A375 (cell line): ENCODE measurements around the gene YES1. TPM values are rescaled to one million over a fixed set of nuclear protein-coding genes. Genes with fewer than 3 reads are reported as not detected.

Experiments used
- small RNA-seq: library from RNA; depleted of rRNA; stranded (forward); fragments of <200 nt; gene quantifications from one replicate; pipeline ENCODE3, GENCODE V24; 2014
- total RNA-seq: library from RNA; depleted of rRNA; stranded (reverse); fragments of >200 nt; shearing (Covaris generic); gene quantifications from 2 replicates; pipeline ENCODE4 v1.2.3, GENCODE V29; 2014; rRNA removed

YES1 gene
- total RNA-seq, result 43.3 and 45.5 TPM in 2 replicates

GRCh38 chr18:811892-812375, at the start of gene YES1:
Gene YES1, minus strand, starts transcription at chr18:812242. Its CDS starts 55,415 bp downstream, at chr18:756827.

GRCh38 chr18:712401-713134, 99.5 kb downstream of the YES1 start, which contains the start of gene ENOSF1:
Gene ENOSF1, minus strand, starts transcription at chr18:712630. Its CDS starts 43 bp downstream, at chr18:712587.

Small RNAs within 50 kb of the gene (small RNA-seq; reads per million reads assigned to genes)
- gene BOLA2P1 (not detected), gene RNU1-109P (not detected)

Other genes starting within 250 kb of the YES1 start
- gene CETN1, start 231.9 kb downstream of the YES1 start, total RNA-seq, result not detected in 2 replicates
- not detected in 2 replicates for gene CLUL1, start 215.3 kb downstream of the YES1 start, total RNA-seq
- gene TYMS, start 154.6 kb downstream of the YES1 start, total RNA-seq, result 37.3 and 37.4 TPM in 2 replicates
- 42.6 and 48.6 TPM in 2 replicates for gene ENOSF1, start 99.6 kb downstream of the YES1 start, total RNA-seq
- 0.11 and 0.49 TPM in 2 replicates for gene ADCYAP1, start 92.6 kb upstream of the YES1 start, total RNA-seq